Astrocyte of the cerebellum (primary cell): ENCODE measurements around the gene RSRC1.

Experiments used
- DNase-seq: peaks from one replicate; pipeline ENCODE4 v3.0.0-alpha.2; 2011; ENCODE audit warnings: low read depth
- H3K4me3 ChIP-seq: 2 replicates; pipeline ENCODE4 v1.5.1; 2011; ENCODE audit warnings: mild to moderate bottlenecking, low read depth, low read length, moderate library complexity
- in situ Hi-C: cut with HindIII; loops from 2 replicates; pipeline ENCODE4 v1.10.0; 2017; ENCODE audit warnings: low sequenced_read_pairs
- TF ChIP-seq, protein P1 (sequence below): IDR thresholded peaks from 2 replicates; pipeline ENCODE4 v1.5.1; 2012; ENCODE audit warnings: low read length, low read depth, moderate library complexity, mild to moderate bottlenecking; ENCODE audit errors: missing control alignments

The RSRC1 gene

GRCh38 chr3:158233791-158234190 lies 123.9 kb downstream of the RSRC1 start:
- in situ Hi-C loops, result no loop called here
- no peak for DNase-seq
- H3K4me3 ChIP-seq, result no peak overlapping the region
- TF ChIP-seq, protein P1, sequence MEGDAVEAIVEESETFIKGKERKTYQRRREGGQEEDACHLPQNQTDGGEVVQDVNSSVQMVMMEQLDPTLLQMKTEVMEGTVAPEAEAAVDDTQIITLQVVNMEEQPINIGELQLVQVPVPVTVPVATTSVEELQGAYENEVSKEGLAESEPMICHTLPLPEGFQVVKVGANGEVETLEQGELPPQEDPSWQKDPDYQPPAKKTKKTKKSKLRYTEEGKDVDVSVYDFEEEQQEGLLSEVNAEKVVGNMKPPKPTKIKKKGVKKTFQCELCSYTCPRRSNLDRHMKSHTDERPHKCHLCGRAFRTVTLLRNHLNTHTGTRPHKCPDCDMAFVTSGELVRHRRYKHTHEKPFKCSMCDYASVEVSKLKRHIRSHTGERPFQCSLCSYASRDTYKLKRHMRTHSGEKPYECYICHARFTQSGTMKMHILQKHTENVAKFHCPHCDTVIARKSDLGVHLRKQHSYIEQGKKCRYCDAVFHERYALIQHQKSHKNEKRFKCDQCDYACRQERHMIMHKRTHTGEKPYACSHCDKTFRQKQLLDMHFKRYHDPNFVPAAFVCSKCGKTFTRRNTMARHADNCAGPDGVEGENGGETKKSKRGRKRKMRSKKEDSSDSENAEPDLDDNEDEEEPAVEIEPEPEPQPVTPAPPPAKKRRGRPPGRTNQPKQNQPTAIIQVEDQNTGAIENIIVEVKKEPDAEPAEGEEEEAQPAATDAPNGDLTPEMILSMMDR, result no peak

- no peak for DNase-seq
- TF ChIP-seq, protein P1, result no peak
- in situ Hi-C loops, result no loop called here
- no peak overlapping the region for H3K4me3 ChIP-seq
Observed at GRCh38 chr3:158244274-158244673, 134.4 kb downstream of the RSRC1 start.

DNA sequence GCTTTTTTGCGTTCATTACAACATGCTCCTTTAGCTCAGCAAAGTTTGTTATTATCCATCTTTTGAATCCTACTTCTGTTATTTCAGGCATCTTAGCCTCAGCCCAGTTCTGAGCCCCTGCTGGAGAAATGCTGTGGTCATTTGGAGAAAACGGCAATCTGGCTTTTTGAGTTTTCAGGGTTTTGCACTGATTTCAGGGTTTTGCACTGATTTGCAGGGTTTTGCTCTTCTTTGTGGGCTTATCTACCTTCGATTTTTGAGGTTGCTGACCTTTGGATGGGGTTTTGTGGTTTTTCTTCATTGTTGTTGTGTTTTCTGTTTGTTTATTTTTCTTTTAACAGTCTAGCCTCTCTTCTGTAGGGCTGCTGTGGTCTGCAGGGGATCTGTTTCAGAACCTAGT lies 137.4 kb downstream of the RSRC1 start:
- no peak for DNase-seq
- in situ Hi-C loops, result no loop called here
- TF ChIP-seq, protein P1, result no peak
- no peak overlapping the region for H3K4me3 ChIP-seq

DNA sequence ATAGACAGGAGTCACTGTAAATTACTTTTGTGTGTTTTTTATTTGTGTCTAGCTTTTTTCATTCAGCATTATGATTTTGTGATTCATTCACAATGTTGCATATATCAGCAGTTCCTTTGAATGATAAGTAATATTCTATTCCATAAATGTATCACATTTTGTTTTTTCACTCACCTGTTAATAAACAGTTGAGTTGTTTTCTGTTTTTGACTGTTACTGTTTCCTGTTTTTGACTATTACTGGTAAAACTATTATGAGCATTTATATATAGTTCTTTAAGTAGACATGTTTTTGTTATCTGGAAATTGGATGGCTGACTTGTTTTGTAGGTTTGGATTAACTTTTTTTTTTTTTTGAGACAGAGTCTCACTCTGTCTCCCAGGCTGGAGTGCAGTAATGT lies 138.4 kb downstream of the RSRC1 start:
- no peak for DNase-seq
- in situ Hi-C loops, result no loop called here
- H3K4me3 ChIP-seq, result no peak overlapping the region
- TF ChIP-seq, protein P1, result no peak

DNA sequence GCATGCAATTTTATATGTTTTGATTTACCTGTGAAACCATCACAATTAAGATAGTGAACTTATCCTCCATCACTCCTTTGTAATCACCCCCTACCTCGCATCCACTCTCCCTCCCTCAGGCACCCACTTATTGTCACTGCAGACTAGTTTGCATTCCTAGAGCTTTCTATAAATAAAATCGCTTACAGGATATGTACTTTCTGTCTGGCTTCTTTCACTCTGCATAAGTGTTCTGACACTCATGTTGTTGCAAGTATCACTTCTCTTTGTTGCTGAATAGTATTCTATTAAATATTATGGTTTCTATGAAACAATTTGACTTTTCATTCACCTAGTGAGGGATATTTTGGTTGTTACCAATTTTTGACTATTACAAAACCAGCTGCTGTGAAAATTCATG lies 139.3 kb downstream of the RSRC1 start:
- H3K4me3 ChIP-seq, result no peak overlapping the region
- no peak for DNase-seq
- TF ChIP-seq, protein P1, result no peak
- in situ Hi-C loops, result no loop called here

DNA sequence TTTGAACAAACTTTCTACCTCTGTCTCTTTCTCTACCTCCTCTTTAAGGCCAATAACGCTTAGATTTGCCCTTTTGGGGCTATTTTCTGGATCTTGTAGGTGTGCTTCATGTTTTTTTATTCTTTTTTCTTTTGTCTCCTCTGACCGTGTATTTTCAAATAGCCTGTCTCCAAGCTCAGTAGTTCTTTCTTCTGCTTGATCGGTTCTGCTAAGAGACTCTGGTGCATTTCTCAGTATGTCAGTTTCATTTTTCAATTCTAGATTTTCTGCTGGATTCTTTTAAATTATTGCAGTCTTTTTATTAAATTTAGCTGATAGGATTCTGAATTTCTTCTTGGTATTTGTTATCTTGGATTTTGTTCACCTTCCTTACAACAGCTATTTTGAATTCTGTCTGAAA lies 148.7 kb downstream of the RSRC1 start:
- TF ChIP-seq, protein P1, result no peak
- no peak for DNase-seq
- H3K4me3 ChIP-seq, result no peak overlapping the region

DNA sequence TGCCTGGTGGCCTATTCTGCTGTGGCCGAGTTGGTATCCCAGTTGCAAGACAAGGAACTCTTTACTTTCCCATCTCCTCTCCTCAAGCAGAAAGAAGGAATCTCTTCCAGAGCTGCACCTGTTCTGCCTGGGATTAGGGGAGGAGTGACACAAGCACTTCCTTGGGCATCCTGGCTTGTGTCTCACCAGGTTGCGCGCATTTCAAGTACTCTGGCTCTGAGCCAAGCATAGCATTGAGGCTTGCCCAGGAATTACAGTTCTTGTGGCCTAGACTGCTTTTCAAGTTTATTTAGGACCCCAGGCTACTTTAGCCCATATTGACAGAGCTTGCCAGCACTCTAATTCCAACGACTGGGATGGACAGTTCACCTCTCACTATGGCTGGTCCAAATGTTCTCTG lies 150.5 kb downstream of the RSRC1 start:
- in situ Hi-C loops, result no loop called here
- no peak overlapping the region for H3K4me3 ChIP-seq
- TF ChIP-seq, protein P1, result no peak
- DNase-seq, result no peak

More for the DNA sequence above, 148.7 kb downstream of the RSRC1 start:
- in situ Hi-C loops, result no loop called here
